HK-2 (cell line): ENCODE data around the gene SYMPK.

Source experiments
- DNase-seq: peaks from one replicate; pipeline ENCODE4 v3.0.0-alpha.2; 2018; ENCODE audit not compliant: unreplicated experiment

The SYMPK gene

DNA sequence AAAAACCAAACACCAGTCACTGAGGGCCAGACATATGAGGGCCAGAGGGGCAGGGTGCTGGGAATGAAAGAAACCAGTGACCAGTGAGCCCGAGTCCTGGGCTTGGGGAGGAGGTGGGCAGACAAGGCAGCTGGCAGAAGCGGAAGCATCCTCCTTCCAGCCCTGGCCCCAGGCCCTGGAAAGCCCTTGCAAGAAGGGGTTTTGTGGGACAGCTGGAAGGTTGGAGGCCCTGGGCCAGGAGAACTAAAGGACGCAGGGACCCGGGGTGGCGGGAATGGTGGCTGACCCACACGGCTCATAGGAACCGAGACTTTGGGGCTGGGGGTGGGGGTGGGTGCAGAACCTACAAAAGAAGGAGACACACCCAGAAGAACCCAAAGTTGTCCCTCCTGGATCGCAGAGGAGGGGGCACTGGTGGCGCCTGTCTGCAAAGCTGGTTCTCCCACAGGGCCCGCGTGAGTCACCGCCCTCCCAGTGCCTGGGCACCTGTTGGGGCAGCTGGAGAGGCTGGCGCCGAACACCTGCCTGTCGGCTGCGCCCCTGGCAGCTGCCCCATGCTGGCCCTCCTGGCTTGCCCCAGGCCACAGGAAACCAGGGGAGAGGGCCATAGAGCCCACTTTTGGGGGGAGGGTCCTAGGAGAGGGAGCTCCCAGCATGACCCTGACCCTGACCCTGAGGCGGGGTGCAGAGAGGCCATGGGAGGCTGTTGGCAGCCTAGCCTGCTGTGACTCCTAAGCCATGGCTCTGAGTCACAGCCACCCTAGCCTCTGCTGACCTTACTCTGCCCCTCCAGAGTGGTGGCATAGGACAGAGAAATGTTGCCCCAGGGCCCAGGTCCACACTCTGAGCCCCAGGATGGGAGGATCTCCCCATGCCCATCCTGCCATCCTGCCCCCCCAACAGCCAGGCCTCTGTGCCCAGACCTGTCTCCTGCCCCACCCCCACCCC lies 81.5 kb downstream of the SYMPK start:
- DNase-seq, result peak; percentile 49

DNA sequence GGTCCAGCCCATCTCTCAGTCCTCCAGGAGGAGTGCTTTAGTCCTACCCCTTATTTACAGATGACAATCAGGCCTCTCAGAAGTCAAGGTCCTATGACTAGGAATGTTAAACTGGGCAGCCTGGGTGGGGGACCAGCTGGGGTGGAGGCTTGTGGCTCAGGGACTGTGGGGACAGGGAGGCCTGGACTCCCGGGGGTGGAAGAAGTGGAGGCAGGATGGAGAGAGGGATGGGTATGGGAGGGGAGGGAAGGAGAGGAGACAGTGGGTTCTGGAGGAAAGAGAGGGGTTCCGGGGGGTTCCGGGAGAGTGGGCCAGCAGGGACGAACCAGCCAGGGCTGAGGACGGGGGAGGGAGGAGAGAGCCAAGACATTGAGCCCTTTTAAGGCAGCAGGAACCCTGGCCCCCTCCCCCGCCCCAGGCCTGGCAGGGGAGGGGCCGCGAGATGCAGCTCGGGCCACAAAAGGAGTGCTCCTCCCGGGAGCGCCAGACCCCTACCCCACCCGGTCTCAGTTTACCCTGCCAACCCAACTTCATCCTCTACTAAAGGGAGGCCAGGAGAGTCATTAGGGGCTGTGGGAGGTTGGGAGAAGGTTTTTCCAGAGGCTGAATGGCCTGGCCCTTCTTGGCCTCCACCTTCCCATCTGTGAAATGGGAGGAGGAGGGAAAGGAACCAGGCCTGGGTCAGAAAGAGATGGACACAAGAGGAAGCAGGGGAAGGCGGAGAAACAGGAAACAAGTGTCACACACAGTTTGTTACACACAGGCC lies 82.3 kb downstream of the SYMPK start:
- DNase-seq, result no peak

DNA sequence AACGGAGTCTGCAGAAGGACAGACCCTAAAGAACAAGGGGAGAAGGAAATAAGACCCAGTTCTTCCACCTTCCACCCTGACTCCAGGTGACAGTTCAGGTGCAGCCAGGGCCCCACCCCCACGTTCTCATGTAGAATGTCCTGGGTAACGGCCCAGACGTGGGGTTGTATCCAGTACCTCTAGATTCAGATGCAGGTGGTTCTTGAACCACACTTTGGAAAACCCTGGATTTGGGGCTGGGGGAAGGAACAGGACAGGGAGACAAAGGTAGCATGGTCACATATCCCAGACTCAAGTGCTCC lies 82.8 kb downstream of the SYMPK start:
- no peak for DNase-seq

- no peak for DNase-seq
Measured at GRCh38 chr19:45779231-45780145, 83.5 kb downstream of the SYMPK start.

DNA sequence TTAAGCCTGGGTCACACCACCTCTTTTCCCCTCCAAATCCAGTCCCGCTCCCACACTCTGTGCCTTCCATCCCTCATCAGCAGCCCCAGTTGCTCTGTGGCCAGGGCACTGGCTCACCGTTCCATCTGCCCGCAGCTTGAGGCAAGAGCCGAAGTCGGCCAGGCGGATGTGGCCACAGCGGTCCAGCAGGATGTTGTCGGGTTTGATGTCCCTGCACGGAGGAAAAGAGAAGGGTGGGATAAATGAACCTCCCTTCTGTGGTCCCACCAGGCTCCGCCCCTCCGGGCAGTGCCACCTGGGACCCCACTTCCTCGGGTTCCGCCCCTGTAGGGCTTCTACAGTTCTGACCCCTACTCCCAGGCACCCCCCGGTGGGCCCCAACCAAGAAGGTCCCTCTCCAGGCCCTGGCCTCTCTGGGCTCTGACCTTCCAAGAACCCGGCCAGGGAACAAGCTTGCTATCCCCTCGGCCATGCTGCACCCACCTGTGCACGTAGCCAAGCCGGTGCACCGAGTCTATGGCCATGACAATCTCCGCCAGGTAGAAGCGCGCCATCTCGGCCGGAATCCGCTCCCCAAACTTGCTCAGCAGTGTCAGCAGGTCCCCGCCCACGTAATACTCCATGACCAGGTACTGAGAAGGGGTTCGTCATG lies 84.8 kb downstream of the SYMPK start:
- no peak for DNase-seq

DNA sequence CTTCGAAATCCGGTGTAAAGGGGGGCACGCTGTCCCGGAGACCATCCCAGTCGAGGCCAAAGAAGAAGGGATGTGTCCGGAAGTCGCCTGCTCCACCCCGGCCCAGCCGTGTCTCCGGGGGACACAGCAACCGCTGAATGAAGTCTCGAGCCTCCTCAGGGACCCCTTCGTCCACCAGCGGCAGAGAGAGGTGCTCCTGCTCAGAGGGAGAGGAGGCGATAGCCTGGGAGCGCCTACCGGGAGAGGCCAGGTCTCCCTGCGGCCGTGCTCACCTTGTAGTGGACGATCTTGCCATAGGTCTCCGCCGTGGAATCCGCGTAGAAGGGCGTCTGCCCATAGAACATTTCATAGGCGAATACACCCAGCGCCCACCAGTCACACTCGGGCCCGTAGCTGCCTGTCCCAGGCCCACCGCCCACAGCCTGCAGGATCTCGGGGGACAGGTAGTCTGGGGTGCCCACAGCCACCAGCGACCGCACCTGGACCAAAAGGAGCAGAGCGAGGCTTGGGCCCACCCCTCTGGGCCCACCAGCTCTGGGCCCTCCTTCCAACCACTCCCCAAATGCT lies 85.5 kb downstream of the SYMPK start:
- no peak for DNase-seq

DNA sequence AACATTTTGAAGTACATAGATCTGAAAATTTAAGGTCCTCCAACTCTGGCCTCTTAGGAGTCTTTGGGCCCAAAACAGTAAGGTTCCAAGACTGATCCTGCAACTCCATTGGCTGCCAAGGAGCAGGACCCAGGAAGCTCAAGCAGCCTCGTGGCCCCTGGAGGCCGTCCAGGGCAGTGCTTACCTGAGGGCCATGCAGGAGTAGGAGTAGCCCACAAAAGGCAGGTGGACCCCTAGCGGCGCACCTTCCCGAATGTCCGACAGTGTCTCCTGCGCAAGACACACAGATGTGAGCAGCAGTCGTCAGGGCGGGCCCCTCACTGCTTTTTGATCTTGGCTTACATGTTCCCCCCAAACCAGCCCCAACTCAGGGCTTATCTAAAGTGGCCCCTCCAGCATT lies 88.2 kb downstream of the SYMPK start:
- DNase-seq, result no peak

DNA sequence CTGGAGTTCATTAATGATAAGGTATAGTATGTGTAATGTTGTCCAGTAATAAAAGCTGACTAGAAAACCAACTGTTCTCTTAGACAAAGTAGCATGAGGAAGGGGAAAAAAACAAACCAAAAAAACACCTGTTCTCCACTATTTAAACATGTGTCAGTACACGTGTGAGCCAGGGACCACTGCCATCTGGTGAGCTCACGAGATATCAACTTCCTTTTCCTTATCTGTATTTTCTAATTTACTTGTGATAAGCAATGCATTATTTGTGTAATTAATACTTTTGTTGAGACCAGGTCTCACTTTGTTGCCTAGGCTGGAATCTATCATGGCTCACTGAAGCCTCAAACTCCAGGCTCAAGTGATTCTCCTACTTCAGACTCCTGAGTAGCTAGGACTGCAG lies 89.6 kb downstream of the SYMPK start:
- DNase-seq, result no peak

- no peak for DNase-seq
Measured at GRCh38 chr19:45772912-45773311, 90.0 kb downstream of the SYMPK start.

DNA sequence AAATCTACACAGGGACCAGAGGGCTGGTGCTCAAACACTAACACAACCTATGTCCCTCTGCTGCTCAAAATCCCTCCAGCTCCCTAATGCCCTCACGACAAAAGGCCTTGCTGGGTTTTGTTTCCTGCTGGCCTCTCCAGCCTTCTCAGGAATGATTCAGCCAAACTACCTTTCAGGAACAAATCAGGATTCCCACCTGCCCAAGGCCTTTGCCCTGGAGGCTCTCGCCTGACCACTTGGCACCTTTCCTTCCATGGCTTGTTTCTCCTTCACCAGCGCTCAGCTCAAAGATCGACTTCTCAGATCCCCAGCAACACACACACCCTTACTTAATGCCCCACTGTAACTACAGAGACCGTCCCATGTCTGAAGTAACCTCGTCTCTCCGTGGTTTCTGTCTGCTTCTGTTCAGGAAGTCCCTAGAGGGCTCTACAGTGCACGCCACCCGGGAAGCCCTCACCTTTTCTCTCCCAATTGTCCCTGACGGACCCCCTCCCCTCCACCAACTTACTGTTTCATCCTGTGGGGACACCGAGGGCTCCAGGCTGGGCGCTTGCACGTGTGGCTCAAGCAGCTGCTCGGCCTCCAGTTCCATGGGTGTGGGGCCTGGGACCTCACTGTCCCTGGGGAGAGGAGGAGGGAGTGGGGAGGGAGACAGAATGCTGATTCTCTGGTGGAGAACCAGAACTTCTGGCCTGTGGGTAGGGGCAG lies 90.7 kb downstream of the SYMPK start:
- no peak for DNase-seq

- no peak for DNase-seq
Measured at GRCh38 chr19:45771311-45771933, 91.5 kb downstream of the SYMPK start.

DNA sequence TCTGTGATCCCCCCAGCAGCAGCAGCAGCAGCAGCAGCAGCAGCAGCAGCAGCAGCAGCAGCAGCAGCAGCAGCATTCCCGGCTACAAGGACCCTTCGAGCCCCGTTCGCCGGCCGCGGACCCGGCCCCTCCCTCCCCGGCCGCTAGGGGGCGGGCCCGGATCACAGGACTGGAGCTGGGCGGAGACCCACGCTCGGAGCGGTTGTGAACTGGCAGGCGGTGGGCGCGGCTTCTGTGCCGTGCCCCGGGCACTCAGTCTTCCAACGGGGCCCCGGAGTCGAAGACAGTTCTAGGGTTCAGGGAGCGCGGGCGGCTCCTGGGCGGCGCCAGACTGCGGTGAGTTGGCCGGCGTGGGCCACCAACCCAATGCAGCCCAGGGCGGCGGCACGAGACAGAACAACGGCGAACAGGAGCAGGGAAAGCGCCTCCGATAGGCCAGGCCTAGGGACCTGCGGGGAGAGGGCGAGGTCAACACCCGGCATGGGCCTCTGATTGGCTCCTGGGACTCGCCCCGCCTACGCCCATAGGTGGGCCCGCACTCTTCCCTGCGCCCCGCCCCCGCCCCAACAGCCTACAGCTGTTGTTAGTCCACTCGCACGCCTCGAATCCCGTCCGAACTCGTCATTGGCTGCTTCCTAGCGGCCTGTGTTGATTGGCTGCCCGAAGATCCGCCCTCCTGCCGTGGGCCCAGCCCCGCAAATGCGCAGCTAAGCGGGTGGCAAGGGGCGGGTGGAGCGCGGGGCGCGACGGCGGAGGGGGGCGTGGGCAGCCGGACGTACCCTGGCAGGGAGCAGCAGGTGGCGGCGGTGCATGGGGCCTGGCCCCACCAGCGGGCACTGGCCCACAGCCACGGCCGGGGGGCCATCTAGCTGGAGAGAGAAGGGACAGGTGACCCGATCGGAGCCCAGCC lies 92.5 kb downstream of the SYMPK start:
- peak; percentile 99 for DNase-seq

DNA sequence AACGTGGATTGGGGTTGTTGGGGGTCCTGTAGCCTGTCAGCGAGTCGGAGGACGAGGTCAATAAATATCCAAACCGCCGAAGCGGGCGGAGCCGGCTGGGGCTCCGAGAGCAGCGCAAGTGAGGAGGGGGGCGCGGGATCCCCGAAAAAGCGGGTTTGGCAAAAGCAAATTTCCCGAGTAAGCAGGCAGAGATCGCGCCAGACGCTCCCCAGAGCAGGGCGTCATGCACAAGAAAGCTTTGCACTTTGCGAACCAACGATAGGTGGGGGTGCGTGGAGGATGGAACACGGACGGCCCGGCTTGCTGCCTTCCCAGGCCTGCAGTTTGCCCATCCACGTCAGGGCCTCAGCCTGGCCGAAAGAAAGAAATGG lies 93.1 kb downstream of the SYMPK start:
- DNase-seq, result no peak

DNA sequence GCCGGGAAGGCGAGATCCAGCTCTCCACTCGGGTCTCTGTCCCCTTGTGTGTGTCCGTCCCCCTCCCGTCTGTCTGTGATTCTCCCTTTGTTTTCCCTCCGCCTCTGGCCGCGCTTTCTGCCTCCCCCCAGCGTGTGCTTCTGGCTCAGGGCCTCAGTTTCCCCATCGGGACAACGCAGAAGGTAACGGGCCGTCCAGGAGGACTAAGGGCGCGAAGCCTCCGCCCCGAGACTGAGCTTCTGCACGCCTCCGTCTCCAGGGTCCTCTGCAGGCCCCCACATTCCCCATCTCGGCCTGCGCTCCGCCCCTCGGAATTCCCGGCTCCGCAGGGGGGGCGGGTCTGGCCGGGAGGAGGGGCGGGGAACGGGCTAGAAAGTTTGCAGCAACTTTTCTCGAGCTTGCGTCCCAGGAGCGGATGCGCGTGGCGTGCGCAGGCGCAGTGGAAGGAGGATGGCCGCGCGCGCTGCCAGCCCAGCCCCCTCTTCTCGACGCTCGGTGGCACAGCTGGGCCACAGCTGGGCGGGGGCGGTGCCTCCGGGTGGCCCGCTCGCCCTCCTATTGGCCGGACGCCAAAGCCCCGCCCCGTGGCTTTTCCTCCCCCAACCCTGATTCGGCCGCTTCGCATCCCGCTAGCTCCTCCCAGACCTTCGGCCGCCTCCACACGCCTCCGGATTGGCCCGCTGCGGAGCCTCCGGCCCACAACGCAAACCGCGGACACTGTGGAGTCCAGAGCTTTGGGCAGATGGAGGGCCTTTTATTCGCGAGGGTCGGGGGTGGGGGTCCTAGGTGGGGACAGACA lies 93.8 kb downstream of the SYMPK start, which contains the start of gene SIX5:
Gene SIX5 (minus strand): TSS at position 269 of the 799 bp plus-strand sequence. CDS start 408 bp downstream, outside the sequence.
- peak; percentile 99 for DNase-seq

DNA sequence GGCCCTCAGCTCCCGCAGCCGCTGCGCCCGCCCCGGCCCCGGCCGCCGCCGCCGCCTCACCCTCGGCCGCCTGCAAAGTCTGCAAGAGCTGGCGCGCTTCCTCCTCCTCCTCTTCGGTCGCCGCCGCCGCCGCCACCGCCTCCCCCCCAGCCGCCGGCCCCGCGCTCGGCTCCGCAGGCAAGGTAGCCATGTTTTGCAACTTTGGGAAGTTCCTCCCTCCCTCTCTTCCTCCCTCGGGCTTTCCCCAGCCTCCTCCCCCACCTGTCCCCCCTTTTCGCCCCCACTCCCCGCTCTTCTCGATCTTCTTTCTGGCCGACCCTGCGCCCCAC lies 94.3 kb downstream of the SYMPK start:
- DNase-seq, result peak; percentile 69

DNA sequence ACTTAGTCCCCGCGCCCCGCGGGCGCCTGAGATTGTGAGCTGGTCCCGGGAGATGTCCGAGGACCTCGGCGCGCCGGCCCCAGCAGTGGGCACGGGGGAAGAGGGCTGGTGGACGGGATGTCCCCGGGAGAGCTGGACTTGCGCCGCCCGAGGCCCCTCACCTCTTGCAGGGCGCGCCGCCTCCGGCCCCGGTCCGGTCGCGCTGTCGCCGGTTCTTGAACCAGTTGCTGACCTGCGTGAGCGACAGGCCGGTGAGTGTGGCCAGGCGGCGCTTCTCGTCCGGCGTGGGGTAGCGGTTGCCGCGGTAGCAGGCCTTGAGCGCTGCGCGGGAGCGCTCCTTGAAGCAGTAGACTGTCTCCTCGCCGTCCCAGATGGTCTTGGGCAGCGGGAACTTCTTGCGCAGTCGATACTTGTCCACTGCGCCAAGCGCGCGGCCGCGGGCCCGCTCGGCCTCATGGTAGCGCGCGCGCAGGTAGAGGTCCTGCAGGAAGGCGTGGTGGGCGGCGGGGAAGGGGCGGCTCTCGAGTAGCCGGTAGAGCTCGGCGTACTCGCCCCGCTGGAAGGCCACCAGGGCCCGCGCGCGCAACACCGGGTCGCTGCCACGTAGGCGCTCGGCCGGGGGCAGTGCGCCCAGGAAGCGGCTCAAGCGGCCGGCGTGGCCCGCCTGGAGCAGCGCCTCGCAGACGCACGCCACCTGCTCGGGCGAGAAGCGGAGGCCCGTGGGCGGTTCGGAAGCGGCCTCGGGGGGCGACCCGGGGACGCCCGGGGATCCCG lies 94.9 kb downstream of the SYMPK start:
- DNase-seq, result peak; percentile 68

- peak; percentile 81 for DNase-seq
Measured at GRCh38 chr19:45767410-45767880, 95.5 kb downstream of the SYMPK start.
